CD4-positive, alpha-beta T cell (primary cell): ENCODE results near the gene SSR3. TPM values are rescaled to one million over a fixed set of nuclear protein-coding genes. Genes with fewer than 3 reads are reported as not detected.
"Not testable (repeated sequence)": the region's sequence is repeated elsewhere in the genome, so short reads cannot be mapped to it uniquely, and the experiment has no call there.

Experiments used
- ATAC-seq: fragments of 200-7000 bp; cut with Tn5 transposase; one replicate; pipeline ENCODE4 v1.10.0; 2022; ENCODE audit warnings: mild to moderate bottlenecking; ENCODE audit not compliant: poor library complexity
- CTCF ChIA-PET: fragments of 350-600 bp; sonication (Branson Sonifier 250); formaldehyde crosslinking; loops from one replicate; lab custom pipeline; 2021; ENCODE audit warnings: antibody characterized with exemption, inconsistent platforms; lab: Charles Lee
- POLR2A ChIA-PET: fragments of 350-600 bp; sonication (Branson Sonifier 250); formaldehyde crosslinking; loops from one replicate; lab custom pipeline; 2021; ENCODE audit warnings: antibody characterized with exemption, inconsistent platforms; lab: Charles Lee
- DNase-seq, 14 experiments: peaks; one replicate each; pipeline ENCODE4 v3.0.0-alpha.2; 2013 to 2020; ENCODE audit warnings: mixed read lengths in 2 of 14
- H3K27ac ChIP-seq, 2 donors: one replicate each; pipeline versions ENCODE4 v1.5.1 to v1.7.0; 2013; ENCODE audit warnings: low read length in 2 of 2, low read depth in 1 of 2, mild to moderate bottlenecking in 1 of 2
- H3K27me3 ChIP-seq, 2 experiments: 1 replicate in 1 of 2; 2 replicates in 1 of 2; pipeline versions ENCODE4 v1.6.1 to v1.7.0; 2013; ENCODE audit warnings: low read length in 2 of 2, control low read depth in 1 of 2, mild to moderate bottlenecking in 1 of 2, moderate library complexity in 1 of 2; ENCODE audit not compliant: insufficient read depth in 2 of 2, control insufficient read depth in 1 of 2
- H3K36me3 ChIP-seq: one replicate; pipeline ENCODE4 v1.6.1; 2013; ENCODE audit warnings: low read length, control low read depth; ENCODE audit not compliant: insufficient read depth
- H3K4me1 ChIP-seq: one replicate; pipeline ENCODE4 v1.6.1; 2013; ENCODE audit warnings: low read length, control low read depth; ENCODE audit not compliant: insufficient read depth
- H3K4me3 ChIP-seq: one replicate; pipeline ENCODE4 v1.5.1; 2013; ENCODE audit warnings: mild to moderate bottlenecking, low read length, moderate library complexity
- H3K9me3 ChIP-seq, 2 experiments: 1 replicate in 1 of 2; 2 replicates in 1 of 2; pipeline versions ENCODE4 v1.6.1 to v1.7.0; 2013; ENCODE audit warnings: low read length in 2 of 2, mild to moderate bottlenecking in 2 of 2, control low read depth in 1 of 2, moderate library complexity in 1 of 2; ENCODE audit not compliant: control insufficient read depth in 1 of 2, insufficient read depth in 1 of 2
- H3K27ac Mint-ChIP-seq: one replicate; pipeline ENCODE4 v1.8.0; 2020; ENCODE audit warnings: mixed read lengths
- H3K27me3 Mint-ChIP-seq: one replicate; pipeline ENCODE4 v1.8.0; 2021; ENCODE audit warnings: mixed read lengths
- H3K36me3 Mint-ChIP-seq: one replicate; pipeline ENCODE4 v1.8.0; 2021; ENCODE audit warnings: low read depth, mixed read lengths
- H3K4me1 Mint-ChIP-seq: one replicate; pipeline ENCODE4 v1.8.0; 2021; ENCODE audit warnings: low read depth, mixed read lengths
- H3K4me3 Mint-ChIP-seq: one replicate; pipeline ENCODE4 v1.8.0; 2020; ENCODE audit warnings: mild to moderate bottlenecking, mixed read lengths
- H3K9me3 Mint-ChIP-seq: one replicate; pipeline ENCODE4 v1.8.0; 2020; ENCODE audit warnings: mixed read lengths
- intact Hi-C, 2 experiments: fragments of 100-400 bp; cut with DNase I in 1 of 2; cut with micrococcal nuclease in 1 of 2; formaldehyde crosslinking; loops; one replicate each; pipeline versions ENCODE4 v1.15.1 to v1.9.0; 2023 to 2025; cut with DNase I, micrococcal nuclease
- total RNA-seq, 174 experiments: library from RNA in 2 of 174; stranded (reverse) in 2 of 174; gene quantifications; one replicate each; pipeline ENCODE4 v1.2.3 and lab custom pipeline; 2021 to 2026
- TF ChIP-seq, protein P1 (sequence below): fragments of 200-600 bp; IDR thresholded peaks from one replicate; pipeline ENCODE4 v1.8.0; 2022; ENCODE audit warnings: antibody characterized with exemption, mild to moderate bottlenecking

SSR3 gene
- total RNA-seq, 2 experiments from 2014 or later: 78.8 to 79.5 TPM

DNA sequence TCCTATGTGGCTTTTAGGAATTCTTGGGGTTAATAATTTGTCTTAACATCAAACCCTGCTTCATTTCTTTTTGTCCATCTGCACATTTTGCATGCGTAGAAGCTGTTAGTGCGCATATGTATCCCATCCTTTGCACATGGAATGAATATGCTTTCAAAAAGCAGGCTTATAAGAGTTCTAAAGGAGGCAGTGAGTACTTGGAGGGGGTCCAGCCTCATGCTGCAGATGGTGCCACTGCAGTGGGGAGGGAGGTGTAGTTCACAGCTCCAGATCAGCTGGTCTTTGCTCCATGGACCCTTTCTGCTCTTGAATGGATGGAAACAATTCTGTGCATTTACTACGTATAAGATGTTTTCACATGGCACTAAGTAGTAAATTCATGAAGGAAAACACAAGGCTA, 20.7 kb upstream of the SSR3 start:
- Mint-ChIP-seq H3K9me3 (no peaks in the 10 kb centered on the region), H3K4me3 (no peak overlapping the region), H3K36me3 (no peaks in the 10 kb centered on the region), H3K4me1 (no peaks in the 10 kb centered on the region), H3K27me3 (peaks cover 32% of the 10 kb centered on the region), H3K27ac (no peak overlapping the region)
- ATAC-seq (no peak), DNase-seq (no peak)
- ChIA-PET POLR2A (interaction anchor here (1.7 kb wide), 1 partner anchor 21 kb away, joined by 5 read pairs; the partner anchor contains the start of gene SSR3), CTCF (no interaction called here)
- intact Hi-C loops: no loop called here
- Histone ChIP-seq H3K27me3 (peaks cover 4 to 7% of the 10 kb centered on the region in 2 experiments), H3K4me3 (no peak overlapping the region), H3K36me3 (no peaks in the 10 kb centered on the region), H3K27ac (no peak overlapping the region), H3K4me1 (no peaks in the 10 kb centered on the region), H3K9me3 (no peaks in the 10 kb centered on the region)
- TF ChIP-seq, protein P1, sequence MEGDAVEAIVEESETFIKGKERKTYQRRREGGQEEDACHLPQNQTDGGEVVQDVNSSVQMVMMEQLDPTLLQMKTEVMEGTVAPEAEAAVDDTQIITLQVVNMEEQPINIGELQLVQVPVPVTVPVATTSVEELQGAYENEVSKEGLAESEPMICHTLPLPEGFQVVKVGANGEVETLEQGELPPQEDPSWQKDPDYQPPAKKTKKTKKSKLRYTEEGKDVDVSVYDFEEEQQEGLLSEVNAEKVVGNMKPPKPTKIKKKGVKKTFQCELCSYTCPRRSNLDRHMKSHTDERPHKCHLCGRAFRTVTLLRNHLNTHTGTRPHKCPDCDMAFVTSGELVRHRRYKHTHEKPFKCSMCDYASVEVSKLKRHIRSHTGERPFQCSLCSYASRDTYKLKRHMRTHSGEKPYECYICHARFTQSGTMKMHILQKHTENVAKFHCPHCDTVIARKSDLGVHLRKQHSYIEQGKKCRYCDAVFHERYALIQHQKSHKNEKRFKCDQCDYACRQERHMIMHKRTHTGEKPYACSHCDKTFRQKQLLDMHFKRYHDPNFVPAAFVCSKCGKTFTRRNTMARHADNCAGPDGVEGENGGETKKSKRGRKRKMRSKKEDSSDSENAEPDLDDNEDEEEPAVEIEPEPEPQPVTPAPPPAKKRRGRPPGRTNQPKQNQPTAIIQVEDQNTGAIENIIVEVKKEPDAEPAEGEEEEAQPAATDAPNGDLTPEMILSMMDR: no peak

DNA sequence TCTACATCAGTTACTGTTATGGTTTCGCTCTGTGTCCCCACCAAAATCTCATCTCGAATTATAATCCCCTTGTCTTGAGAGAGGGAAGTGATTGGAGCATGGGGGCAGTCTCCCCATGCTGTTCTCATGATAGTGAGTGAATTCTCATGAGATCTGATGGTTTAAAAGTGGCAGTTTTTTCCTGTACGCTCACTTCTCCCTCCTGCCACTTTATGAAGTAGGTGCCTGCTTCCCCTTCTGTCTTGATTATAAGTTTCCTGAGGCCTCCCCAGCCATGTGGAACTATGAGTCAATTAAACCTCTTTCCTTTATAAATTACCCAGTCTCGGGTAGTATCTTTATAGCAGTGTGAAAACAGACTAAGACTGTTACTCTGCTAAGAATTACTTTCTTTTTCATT, 15.0 kb upstream of the SSR3 start:
- POLR2A ChIA-PET, ATAC-seq: not testable (repeated sequence)

DNA sequence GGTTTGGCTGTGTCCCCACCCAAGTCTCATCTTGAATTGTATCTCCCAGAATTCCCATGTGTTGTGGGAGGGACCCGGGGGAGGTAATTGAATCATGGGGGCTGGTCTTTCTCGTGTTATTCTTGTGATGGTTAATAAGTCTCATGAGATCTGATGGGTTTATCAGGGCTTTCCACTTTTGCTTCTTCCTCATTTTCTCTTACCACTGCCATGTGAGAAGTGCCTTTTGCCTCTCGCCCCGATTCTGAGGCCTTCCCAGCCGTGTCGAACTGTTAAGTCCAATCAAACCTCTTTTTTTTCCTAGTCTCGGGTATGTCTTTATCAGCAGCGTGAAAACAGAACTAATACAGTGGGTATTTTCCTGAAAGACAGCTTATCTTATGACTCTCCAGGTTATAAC, 14.1 kb upstream of the SSR3 start:
- ATAC-seq, H3K4me1 Mint-ChIP-seq, H3K4me3 Mint-ChIP-seq, H3K9me3 ChIP-seq, DNase-seq, H3K27ac Mint-ChIP-seq, H3K9me3 Mint-ChIP-seq, H3K36me3 ChIP-seq, POLR2A ChIA-PET, H3K27me3 ChIP-seq, H3K27ac ChIP-seq, intact Hi-C loops, H3K4me3 ChIP-seq, H3K36me3 Mint-ChIP-seq, H3K4me1 ChIP-seq, CTCF ChIA-PET: not testable (repeated sequence)
- peaks cover 16% of the 10 kb centered on the region for H3K27me3 Mint-ChIP-seq

More for the DNA sequence above, 15.0 kb upstream of the SSR3 start:
- H3K4me1 ChIP-seq, H3K4me3 ChIP-seq, H3K9me3 ChIP-seq, H3K27ac ChIP-seq, H3K36me3 Mint-ChIP-seq, H3K27me3 ChIP-seq, H3K4me1 Mint-ChIP-seq, CTCF ChIA-PET, H3K27ac Mint-ChIP-seq, DNase-seq, intact Hi-C loops, H3K4me3 Mint-ChIP-seq, H3K36me3 ChIP-seq, H3K9me3 Mint-ChIP-seq: not testable (repeated sequence)
- peaks cover 22% of the 10 kb centered on the region for H3K27me3 Mint-ChIP-seq

DNA sequence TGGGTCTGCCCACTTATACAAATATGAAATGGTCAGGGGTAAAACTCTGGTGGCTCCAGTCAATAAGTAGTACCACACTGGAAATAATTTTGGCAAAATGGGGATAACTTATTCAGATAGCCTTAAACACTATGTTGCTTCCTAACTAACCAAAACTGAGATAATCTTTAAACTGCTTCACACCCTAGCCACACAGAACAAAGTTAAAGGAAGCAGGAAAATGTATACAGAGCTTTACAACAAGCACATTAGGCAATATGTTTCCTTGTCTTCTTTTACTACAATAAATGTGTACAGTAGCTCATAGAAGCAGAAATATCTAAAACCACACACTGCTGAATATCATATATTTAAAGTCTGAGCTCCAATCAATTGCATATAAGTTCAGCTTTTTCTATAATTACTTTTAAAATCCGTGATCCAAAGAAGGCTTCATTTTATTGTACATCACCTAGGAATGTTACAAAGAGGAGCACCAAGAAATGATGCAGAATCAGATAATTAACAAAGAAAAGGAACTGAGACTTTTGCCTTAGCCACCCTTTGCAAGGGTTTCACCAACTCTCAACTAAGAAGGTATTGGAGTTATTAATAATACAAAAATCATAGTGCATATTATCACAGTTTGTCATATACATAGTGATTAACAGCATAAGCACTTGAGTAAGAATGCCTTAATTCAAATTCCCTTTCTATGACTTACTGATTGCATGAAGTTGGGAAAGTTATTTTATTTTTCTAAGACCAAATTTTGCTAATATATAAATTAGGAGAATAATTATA, 9.2 kb upstream of the SSR3 start:
- no peaks in the 10 kb centered on the region for H3K27me3 ChIP-seq
- no peak overlapping the region for H3K27ac ChIP-seq
- Mint-ChIP-seq H3K4me3 (no peak overlapping the region), H3K36me3 (no peaks in the 10 kb centered on the region), H3K27ac (no peak overlapping the region), H3K27me3 (peaks cover 18% of the 10 kb centered on the region), H3K4me1 (no peaks in the 10 kb centered on the region), H3K9me3 (no peaks in the 10 kb centered on the region)
- DNase-seq (no peak), ATAC-seq (no peak)
- intact Hi-C loops: no loop called here
- TF ChIP-seq, protein P1: no peak
- H3K4me1 ChIP-seq: no peaks in the 10 kb centered on the region
- no peaks in the 10 kb centered on the region for H3K36me3 ChIP-seq
- POLR2A ChIA-PET: interaction anchor here (0.5 kb wide), 1 partner anchor 612 kb away, joined by 3 read pairs; no protein-coding TSS in a partner anchor
- no peak overlapping the region for H3K4me3 ChIP-seq
- H3K9me3 ChIP-seq: no peaks in the 10 kb centered on the region
- CTCF ChIA-PET: no interaction called here

DNA sequence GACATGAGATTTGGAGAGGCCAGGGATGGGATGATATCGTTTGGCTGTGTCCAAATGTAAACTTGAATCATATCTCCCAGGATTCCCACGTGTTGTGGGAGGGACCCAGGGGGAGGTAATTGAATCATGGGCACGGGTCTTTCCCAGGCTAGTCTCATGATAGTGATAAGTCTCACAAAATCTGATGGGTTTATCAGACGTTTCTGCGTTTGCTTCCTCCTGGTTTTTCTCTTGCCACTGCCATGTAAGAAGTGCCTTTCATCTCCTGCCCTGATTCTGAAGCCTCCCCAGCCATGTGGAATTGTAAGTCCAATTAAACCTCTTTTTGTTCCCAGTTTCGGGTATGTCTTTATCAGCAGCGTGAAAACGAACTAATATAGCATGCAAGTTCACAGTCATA, 7.6 kb upstream of the SSR3 start:
- H3K4me3 ChIP-seq, H3K4me3 Mint-ChIP-seq, ATAC-seq, H3K27me3 ChIP-seq, H3K9me3 Mint-ChIP-seq, H3K4me1 ChIP-seq, H3K4me1 Mint-ChIP-seq, H3K27ac ChIP-seq, CTCF ChIA-PET, intact Hi-C loops, H3K36me3 ChIP-seq, DNase-seq, H3K9me3 ChIP-seq, H3K27ac Mint-ChIP-seq, H3K36me3 Mint-ChIP-seq, POLR2A ChIA-PET: not testable (repeated sequence)
- peaks cover 18% of the 10 kb centered on the region for H3K27me3 Mint-ChIP-seq
